H1 (cell line): ENCODE data around the gene MAP4. TPM values are rescaled to one million over a fixed set of nuclear protein-coding genes. Genes with fewer than 3 reads are reported as not detected.

Source experiments
- CEBPB ChIP-seq: IDR thresholded peaks from 2 replicates; pipeline ENCODE4 v1.6.1; 2012; ENCODE audit warnings: low read depth, low read length
- EGR1 ChIP-seq: IDR thresholded peaks from 2 replicates; pipeline ENCODE4 v1.6.1; 2011; ENCODE audit warnings: low read depth, low read length, borderline replicate concordance
- RFX5 ChIP-seq: IDR thresholded peaks from 2 replicates; pipeline ENCODE4 v1.6.1; 2011; ENCODE audit warnings: low read depth, low read length, improper control_type of control experiment, borderline replicate concordance
- SP1 ChIP-seq: IDR thresholded peaks from 2 replicates; pipeline ENCODE4 v1.6.1; 2011; ENCODE audit warnings: low read depth, low read length
- SP2 ChIP-seq: IDR thresholded peaks from 2 replicates; pipeline ENCODE4 v1.6.1; 2012; ENCODE audit warnings: mild to moderate bottlenecking, low read length, inconsistent platforms
- TEAD4 ChIP-seq: IDR thresholded peaks from 2 replicates; pipeline ENCODE4 v1.6.1; 2012; ENCODE audit warnings: low read depth, low read length, inconsistent platforms, mixed read lengths
- polyA plus RNA-seq, 7 experiments: library from polyadenylated mRNA; depleted of rRNA in 3 of 7; stranded (reverse) in 5 of 7; unstranded in 2 of 7; fragments of >200 nt in 5 of 7; fragments of 200-250 nt in 2 of 7; gene quantifications; 1 replicate in 5 of 7; 2 replicates in 1 of 7; 4 replicates in 1 of 7; pipeline versions ENCODE4 v1.2.1 to v1.2.3, GENCODE V29; 2011 to 2013; ENCODE audit warnings: missing spikeins in 2 of 7, mixed read lengths in 2 of 7
- total RNA-seq: library from RNA; stranded (reverse); fragmentation: NEBNext Ultra II Directional; extraction: Animal tissue kit (Norgen Biotek cat#: 25700); gene quantifications from 2 replicates; pipeline ENCODE4 v1.2.1, GENCODE V29; 2021
- TF ChIP-seq, protein P1 (sequence below): fragments of 300-600 bp; sonication (generic); IDR thresholded peaks from 2 replicates; pipeline ENCODE4 v1.7.1; 2012; ENCODE audit warnings: low read length, moderate library complexity, mild to moderate bottlenecking, inconsistent platforms; ENCODE audit not compliant: insufficient replicate concordance
- TF ChIP-seq, protein P2 (sequence below): IDR thresholded peaks from 2 replicates; pipeline ENCODE4 v1.6.1; 2011; ENCODE audit warnings: low read length, improper control_type of control experiment
- TF ChIP-seq, protein P3 (sequence below): IDR thresholded peaks from 2 replicates; pipeline ENCODE4 v1.6.1; 2012; ENCODE audit warnings: low read length, inconsistent platforms

Gene MAP4
- total and polyA plus RNA-seq, 2 of the 8 experiments (the other 6 are each of a cell fraction or from before 2014, with no cell fraction given): 67.0 to 179 TPM

DNA sequence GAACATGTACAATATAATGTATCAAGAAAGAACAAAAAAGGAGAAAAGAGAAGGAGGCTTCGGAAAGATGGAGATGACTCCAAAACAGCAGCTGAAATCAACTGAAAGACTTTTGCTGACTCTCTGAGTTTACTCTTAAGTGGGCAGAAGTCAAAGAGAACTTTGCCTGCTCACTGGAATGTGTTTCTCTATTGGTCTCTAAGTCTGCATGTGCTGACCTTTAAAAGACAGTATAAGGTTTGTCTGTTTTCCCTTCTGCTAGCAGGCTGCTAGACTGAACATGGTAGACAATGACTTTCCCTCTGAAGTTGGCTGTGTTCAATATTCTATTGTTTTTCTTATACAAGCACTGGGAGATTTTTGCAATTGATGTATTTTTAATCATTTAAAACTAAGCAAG is 7.2 kb upstream of the MAP4 start (continued):
- TF ChIP-seq, protein P1, sequence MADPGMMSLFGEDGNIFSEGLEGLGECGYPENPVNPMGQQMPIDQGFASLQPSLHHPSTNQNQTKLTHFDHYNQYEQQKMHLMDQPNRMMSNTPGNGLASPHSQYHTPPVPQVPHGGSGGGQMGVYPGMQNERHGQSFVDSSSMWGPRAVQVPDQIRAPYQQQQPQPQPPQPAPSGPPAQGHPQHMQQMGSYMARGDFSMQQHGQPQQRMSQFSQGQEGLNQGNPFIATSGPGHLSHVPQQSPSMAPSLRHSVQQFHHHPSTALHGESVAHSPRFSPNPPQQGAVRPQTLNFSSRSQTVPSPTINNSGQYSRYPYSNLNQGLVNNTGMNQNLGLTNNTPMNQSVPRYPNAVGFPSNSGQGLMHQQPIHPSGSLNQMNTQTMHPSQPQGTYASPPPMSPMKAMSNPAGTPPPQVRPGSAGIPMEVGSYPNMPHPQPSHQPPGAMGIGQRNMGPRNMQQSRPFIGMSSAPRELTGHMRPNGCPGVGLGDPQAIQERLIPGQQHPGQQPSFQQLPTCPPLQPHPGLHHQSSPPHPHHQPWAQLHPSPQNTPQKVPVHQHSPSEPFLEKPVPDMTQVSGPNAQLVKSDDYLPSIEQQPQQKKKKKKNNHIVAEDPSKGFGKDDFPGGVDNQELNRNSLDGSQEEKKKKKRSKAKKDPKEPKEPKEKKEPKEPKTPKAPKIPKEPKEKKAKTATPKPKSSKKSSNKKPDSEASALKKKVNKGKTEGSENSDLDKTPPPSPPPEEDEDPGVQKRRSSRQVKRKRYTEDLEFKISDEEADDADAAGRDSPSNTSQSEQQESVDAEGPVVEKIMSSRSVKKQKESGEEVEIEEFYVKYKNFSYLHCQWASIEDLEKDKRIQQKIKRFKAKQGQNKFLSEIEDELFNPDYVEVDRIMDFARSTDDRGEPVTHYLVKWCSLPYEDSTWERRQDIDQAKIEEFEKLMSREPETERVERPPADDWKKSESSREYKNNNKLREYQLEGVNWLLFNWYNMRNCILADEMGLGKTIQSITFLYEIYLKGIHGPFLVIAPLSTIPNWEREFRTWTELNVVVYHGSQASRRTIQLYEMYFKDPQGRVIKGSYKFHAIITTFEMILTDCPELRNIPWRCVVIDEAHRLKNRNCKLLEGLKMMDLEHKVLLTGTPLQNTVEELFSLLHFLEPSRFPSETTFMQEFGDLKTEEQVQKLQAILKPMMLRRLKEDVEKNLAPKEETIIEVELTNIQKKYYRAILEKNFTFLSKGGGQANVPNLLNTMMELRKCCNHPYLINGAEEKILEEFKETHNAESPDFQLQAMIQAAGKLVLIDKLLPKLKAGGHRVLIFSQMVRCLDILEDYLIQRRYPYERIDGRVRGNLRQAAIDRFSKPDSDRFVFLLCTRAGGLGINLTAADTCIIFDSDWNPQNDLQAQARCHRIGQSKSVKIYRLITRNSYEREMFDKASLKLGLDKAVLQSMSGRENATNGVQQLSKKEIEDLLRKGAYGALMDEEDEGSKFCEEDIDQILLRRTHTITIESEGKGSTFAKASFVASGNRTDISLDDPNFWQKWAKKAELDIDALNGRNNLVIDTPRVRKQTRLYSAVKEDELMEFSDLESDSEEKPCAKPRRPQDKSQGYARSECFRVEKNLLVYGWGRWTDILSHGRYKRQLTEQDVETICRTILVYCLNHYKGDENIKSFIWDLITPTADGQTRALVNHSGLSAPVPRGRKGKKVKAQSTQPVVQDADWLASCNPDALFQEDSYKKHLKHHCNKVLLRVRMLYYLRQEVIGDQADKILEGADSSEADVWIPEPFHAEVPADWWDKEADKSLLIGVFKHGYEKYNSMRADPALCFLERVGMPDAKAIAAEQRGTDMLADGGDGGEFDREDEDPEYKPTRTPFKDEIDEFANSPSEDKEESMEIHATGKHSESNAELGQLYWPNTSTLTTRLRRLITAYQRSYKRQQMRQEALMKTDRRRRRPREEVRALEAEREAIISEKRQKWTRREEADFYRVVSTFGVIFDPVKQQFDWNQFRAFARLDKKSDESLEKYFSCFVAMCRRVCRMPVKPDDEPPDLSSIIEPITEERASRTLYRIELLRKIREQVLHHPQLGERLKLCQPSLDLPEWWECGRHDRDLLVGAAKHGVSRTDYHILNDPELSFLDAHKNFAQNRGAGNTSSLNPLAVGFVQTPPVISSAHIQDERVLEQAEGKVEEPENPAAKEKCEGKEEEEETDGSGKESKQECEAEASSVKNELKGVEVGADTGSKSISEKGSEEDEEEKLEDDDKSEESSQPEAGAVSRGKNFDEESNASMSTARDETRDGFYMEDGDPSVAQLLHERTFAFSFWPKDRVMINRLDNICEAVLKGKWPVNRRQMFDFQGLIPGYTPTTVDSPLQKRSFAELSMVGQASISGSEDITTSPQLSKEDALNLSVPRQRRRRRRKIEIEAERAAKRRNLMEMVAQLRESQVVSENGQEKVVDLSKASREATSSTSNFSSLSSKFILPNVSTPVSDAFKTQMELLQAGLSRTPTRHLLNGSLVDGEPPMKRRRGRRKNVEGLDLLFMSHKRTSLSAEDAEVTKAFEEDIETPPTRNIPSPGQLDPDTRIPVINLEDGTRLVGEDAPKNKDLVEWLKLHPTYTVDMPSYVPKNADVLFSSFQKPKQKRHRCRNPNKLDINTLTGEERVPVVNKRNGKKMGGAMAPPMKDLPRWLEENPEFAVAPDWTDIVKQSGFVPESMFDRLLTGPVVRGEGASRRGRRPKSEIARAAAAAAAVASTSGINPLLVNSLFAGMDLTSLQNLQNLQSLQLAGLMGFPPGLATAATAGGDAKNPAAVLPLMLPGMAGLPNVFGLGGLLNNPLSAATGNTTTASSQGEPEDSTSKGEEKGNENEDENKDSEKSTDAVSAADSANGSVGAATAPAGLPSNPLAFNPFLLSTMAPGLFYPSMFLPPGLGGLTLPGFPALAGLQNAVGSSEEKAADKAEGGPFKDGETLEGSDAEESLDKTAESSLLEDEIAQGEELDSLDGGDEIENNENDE: no peak
- no peak for TF ChIP-seq RFX5
- no peak for TF ChIP-seq CEBPB
- TF ChIP-seq SP1: no peak
- no peak for TF ChIP-seq EGR1
- TF ChIP-seq, protein P2, sequence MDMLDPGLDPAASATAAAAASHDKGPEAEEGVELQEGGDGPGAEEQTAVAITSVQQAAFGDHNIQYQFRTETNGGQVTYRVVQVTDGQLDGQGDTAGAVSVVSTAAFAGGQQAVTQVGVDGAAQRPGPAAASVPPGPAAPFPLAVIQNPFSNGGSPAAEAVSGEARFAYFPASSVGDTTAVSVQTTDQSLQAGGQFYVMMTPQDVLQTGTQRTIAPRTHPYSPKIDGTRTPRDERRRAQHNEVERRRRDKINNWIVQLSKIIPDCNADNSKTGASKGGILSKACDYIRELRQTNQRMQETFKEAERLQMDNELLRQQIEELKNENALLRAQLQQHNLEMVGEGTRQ: no peak
- TF ChIP-seq, protein P3, sequence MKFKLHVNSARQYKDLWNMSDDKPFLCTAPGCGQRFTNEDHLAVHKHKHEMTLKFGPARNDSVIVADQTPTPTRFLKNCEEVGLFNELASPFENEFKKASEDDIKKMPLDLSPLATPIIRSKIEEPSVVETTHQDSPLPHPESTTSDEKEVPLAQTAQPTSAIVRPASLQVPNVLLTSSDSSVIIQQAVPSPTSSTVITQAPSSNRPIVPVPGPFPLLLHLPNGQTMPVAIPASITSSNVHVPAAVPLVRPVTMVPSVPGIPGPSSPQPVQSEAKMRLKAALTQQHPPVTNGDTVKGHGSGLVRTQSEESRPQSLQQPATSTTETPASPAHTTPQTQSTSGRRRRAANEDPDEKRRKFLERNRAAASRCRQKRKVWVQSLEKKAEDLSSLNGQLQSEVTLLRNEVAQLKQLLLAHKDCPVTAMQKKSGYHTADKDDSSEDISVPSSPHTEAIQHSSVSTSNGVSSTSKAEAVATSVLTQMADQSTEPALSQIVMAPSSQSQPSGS: no peak
- TF ChIP-seq SP2: no peak
- no peak for TF ChIP-seq TEAD4
